M059J (cell line): Measurements from ENCODE around the gene PLAC9. TPM values are rescaled to one million over a fixed set of nuclear protein-coding genes. Genes with fewer than 3 reads are reported as not detected.

Source experiments
- DNase-seq: peaks from one replicate; pipeline ENCODE4 v3.0.0-alpha.2; 2012; ENCODE audit warnings: low read depth
- total RNA-seq: library from RNA; depleted of rRNA; stranded (reverse); fragments of >200 nt; shearing (Covaris generic); gene quantifications from 2 replicates; pipeline ENCODE4 v1.2.3, GENCODE V29; 2014; rRNA removed

The PLAC9 gene
- total RNA-seq, 1 experiment from 2014 or later = not detected

GRCh38 chr10:80184291-80184690 is 51.8 kb downstream of the PLAC9 start:
- no peak for DNase-seq

GRCh38 chr10:80185578-80186299 is 53.2 kb downstream of the PLAC9 start:
- no peak for DNase-seq

DNA sequence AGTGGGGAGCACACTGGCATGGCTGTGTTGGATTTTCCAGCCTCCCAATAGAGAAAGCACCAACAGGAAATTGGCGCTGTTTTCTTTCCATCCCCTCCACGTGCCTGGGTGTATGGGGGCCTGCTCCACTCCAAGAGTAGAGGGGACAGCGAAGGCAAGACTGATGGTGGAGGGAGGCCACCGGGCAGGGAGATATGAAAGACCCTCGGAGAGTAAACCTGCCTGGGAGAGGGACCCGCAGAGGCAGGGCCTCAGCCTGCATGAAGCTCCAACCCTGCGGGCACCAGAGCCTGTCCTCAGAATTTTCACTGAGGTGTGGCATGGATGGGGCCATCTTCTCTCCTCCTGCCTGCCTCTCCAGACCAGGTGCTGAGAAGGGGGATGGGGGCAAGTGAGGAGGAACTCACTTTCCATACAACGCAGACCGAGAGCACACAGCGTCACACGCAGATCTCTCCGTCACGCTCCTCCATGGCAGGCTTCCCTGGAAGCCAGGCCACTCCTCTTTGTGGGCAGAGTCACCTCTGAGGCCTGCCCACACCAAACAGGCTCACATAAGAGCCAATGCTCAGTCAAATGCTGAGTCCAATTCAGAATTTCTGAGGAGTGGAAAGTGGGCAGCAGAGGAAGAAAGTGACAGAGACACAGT is 54.0 kb downstream of the PLAC9 start:
- no peak for DNase-seq

GRCh38 chr10:80187060-80187459 is 54.5 kb downstream of the PLAC9 start:
- no peak for DNase-seq

GRCh38 chr10:80187465-80188409 is 55.2 kb downstream of the PLAC9 start:
- no peak for DNase-seq

GRCh38 chr10:80188713-80189112 is 56.2 kb downstream of the PLAC9 start:
- no peak for DNase-seq

GRCh38 chr10:80191589-80192270 is 59.2 kb downstream of the PLAC9 start:
- no peak for DNase-seq

- DNase-seq = no peak
These were observed 60.0 kb downstream of the PLAC9 start for GRCh38 chr10:80192553-80192952.

DNA sequence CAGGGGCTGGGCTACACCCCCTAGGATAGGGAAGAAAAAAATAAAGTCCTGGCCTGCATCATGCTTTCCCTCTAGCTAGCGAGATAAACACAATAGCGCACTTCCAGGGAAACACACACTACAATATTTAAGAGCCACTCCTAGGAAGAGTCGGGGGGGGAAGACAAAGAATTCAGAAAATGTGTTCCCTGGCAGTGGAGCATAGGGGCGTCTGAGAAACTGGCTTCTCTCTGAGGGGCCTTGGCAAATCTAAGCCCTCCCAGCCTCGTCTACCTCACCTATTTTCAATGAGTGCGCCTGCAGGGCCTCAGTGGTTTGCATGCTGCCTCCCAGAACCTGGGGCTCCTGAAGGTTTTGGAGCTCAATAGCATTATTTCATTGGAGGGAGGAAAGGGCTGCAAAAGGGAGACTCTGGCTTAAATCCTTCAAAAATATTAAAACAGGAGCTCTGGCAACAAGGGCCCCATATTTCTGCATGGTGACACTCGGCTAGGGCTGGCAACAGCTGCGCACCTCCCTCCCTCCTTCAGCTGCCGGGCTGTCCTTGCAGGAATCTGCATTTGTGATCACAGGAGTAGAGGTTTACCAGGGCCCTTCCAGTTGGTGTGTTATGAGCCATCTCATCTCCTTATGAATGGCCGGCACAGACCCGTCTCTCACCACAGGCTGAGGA is 62.0 kb downstream of the PLAC9 start:
- no peak for DNase-seq

Other genes with a start within 250 kb of the PLAC9 start
- not detected in 2 replicates for gene SFTPD, start 183.6 kb upstream of the PLAC9 start, total RNA-seq
- gene TMEM254, start 54.1 kb upstream of the PLAC9 start, total RNA-seq = 16.9 and 20.6 TPM in 2 replicates
- gene ANXA11, start 72.8 kb downstream of the PLAC9 start, total RNA-seq = 62.7 and 102 TPM in 2 replicates
- gene MAT1A, start 156.9 kb downstream of the PLAC9 start, total RNA-seq = not detected in 2 replicates
- gene DYDC1, start 224.0 kb downstream of the PLAC9 start, total RNA-seq = not detected in 2 replicates
- gene DYDC2, start 224.1 kb downstream of the PLAC9 start, total RNA-seq = not detected in 2 replicates